ENCODE results near the gene ARID1B. TPM values are rescaled to one million over a fixed set of nuclear protein-coding genes. Genes with fewer than 3 reads are reported as not detected.

The ARID1B gene
- total and polyA plus RNA-seq, 12 donors = 11.2 to 63.2 (median 52.2) TPM

GRCh38 chr6:157087974-157088373, 310.8 kb downstream of the ARID1B start:
- H3K9me3 ChIP-seq = no peaks in the 10 kb centered on the region
- peaks cover 0 to 54% (median 31%) of the 10 kb centered on the region in 9 donors for H3K4me1 ChIP-seq
- intact Hi-C loops (cut with DNase I) = no loop called here
- no peak for TF ChIP-seq CTCF (IDR thresholded peaks at IDR 0.05)
- no peak overlapping the region for H3K4me3 ChIP-seq
- no peaks in the 10 kb centered on the region for H3K27me3 ChIP-seq
- WGBS, 2 donors = 55 to 62% methylated on average over 2 of the region's 2 CpGs
- DNase-seq (no peak), ATAC-seq (peak in 6 of 8 donors; percentile 22 to 51 (median 24))
- peaks cover 0 to 28% (median 6%) of the 10 kb centered on the region in 9 donors for H3K36me3 ChIP-seq
- no peak overlapping the region for H3K27ac ChIP-seq

- DNase-seq (no peak), ATAC-seq (no peak)
- H3K9me3 ChIP-seq = no peaks in the 10 kb centered on the region
- intact Hi-C loops (cut with DNase I) = no loop called here
- TF ChIP-seq CTCF (IDR thresholded peaks at IDR 0.05) = no peak
- H3K36me3 ChIP-seq = peaks cover 0 to 28% (median 6%) of the 10 kb centered on the region in 9 donors
- WGBS, 2 donors = 69 to 77% methylated on average over 3 of the region's 3 CpGs
- H3K27ac ChIP-seq = no peak overlapping the region
- peaks cover 0 to 55% (median 36%) of the 10 kb centered on the region in 9 donors for H3K4me1 ChIP-seq
- H3K27me3 ChIP-seq = no peaks in the 10 kb centered on the region
- no peak overlapping the region for H3K4me3 ChIP-seq
These were observed 311.7 kb downstream of the ARID1B start for GRCh38 chr6:157088841-157089240.

- DNase-seq (no peak), ATAC-seq (no peak)
- Histone ChIP-seq H3K4me3 (no peak overlapping the region), H3K9me3 (no peaks in the 10 kb centered on the region), H3K36me3 (peaks cover 0 to 28% (median 6%) of the 10 kb centered on the region in 9 donors), H3K27ac (no peak overlapping the region), H3K27me3 (no peaks in the 10 kb centered on the region), H3K4me1 (peaks cover 0 to 60% (median 36%) of the 10 kb centered on the region in 9 donors)
- WGBS, 2 donors = 57 to 65% methylated on average over 3 of the region's 3 CpGs
- no peak for TF ChIP-seq CTCF (IDR thresholded peaks at IDR 0.05)
- intact Hi-C loops (cut with DNase I) = no loop called here
These were observed 312.1 kb downstream of the ARID1B start for GRCh38 chr6:157089258-157089657.

DNA sequence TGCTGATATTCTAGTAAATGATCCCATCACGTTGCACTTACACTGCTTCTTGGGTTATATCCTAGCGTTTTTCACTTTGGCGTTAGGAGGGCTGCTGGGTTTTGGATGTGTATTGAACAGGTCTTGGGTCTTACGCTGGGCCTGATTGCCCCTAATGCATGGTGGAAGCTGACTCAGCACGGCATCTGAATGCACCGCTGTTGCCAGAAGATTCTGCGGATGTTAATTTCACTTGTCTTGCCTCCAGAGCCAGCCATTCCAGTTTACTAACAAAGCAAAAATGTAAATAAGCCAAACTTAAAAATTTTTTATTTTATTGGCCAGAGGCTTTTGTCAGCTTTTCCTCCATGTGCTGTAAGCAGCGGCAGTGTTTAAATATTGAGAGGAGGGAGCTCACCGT, 312.7 kb downstream of the ARID1B start:
- intact Hi-C loops (cut with DNase I) = no loop called here
- Histone ChIP-seq H3K4me1 (peaks cover 0 to 61% (median 36%) of the 10 kb centered on the region in 9 donors), H3K9me3 (no peaks in the 10 kb centered on the region), H3K4me3 (no peak overlapping the region), H3K27me3 (no peaks in the 10 kb centered on the region), H3K36me3 (peaks cover 0 to 24% (median 6%) of the 10 kb centered on the region in 9 donors), H3K27ac (no peak overlapping the region)
- DNase-seq (no peak), ATAC-seq (no peak)
- TF ChIP-seq CTCF (IDR thresholded peaks at IDR 0.05) = no peak
- WGBS, 2 donors = 83 to 90% methylated on average over 9 of the region's 9 CpGs

All from heart right ventricle (tissue), 16 donors.